A673 (cell line): ENCODE results near the gene EPB41L4A. TPM values are rescaled to one million over a fixed set of nuclear protein-coding genes. Genes with fewer than 3 reads are reported as not detected.

ENCODE experiments used
- BruUV-seq: library from RNA; stranded (reverse); fragments of 400-500 nt; replicated peaks from 2 replicates; lab custom pipeline; 2021; lab: Mats Ljungman, UMichigan
- CTCF ChIA-PET: fragments of 300-600 bp; sonication (Branson Sonifier 250); formaldehyde crosslinking; loops from one replicate; lab custom pipeline; 2022; ENCODE audit warnings: antibody characterized with exemption; lab: Charles Lee
- POLR2A ChIA-PET: fragments of 300-600 bp; sonication (Branson Sonifier 250); formaldehyde crosslinking; loops from one replicate; lab custom pipeline; 2022; ENCODE audit warnings: antibody characterized with exemption; ENCODE audit not compliant: low non-redundant PET; lab: Charles Lee
- DNase-seq: peaks from one replicate; pipeline ENCODE4 v3.0.0-alpha.2; 2015; ENCODE audit warnings: low spot score
- H3K27ac ChIP-seq: fragments of 200-600 bp; sonication (generic); 2 replicates; pipeline ENCODE4 v1.5.1; 2016; ENCODE audit warnings: mixed run types, low read depth, mild to moderate bottlenecking, mixed read lengths, antibody characterized with exemption, low read length; ENCODE audit not compliant: poor library complexity, severe bottlenecking
- H3K27me3 ChIP-seq: fragments of 200-600 bp; sonication (generic); replicated peaks from 2 replicates; pipeline ENCODE4 v1.6.1; 2017; ENCODE audit warnings: mixed run types, low read depth, mild to moderate bottlenecking, mixed read lengths, antibody characterized with exemption, low read length; ENCODE audit not compliant: insufficient read depth, poor library complexity
- H3K36me3 ChIP-seq: fragments of 200-600 bp; sonication (generic); 2 replicates; pipeline ENCODE4 v1.6.1; 2016; ENCODE audit warnings: mixed run types, mild to moderate bottlenecking, mixed read lengths, antibody characterized with exemption, low read length; ENCODE audit not compliant: insufficient read depth, poor library complexity, severe bottlenecking
- H3K4me1 ChIP-seq: fragments of 200-600 bp; sonication (generic); 2 replicates; pipeline ENCODE4 v1.6.1; 2017; ENCODE audit warnings: mixed run types, mild to moderate bottlenecking, mixed read lengths, antibody characterized with exemption, low read length; ENCODE audit not compliant: insufficient read depth, poor library complexity, severe bottlenecking
- H3K4me3 ChIP-seq: fragments of 200-600 bp; sonication (generic); 2 replicates; pipeline ENCODE4 v1.5.1; 2016; ENCODE audit warnings: low read depth, mixed run types, mild to moderate bottlenecking, mixed read lengths, low read length; ENCODE audit not compliant: poor library complexity, severe bottlenecking
- H3K9me3 ChIP-seq: fragments of 200-600 bp; sonication (generic); 2 replicates; pipeline ENCODE4 v1.6.1; 2016; ENCODE audit warnings: mixed run types, low read depth, mild to moderate bottlenecking, mixed read lengths, antibody characterized with exemption, low read length; ENCODE audit not compliant: poor library complexity, severe bottlenecking
- CTCF ChIP-seq: fragments of 300-800, 200-600 bp; sonication (generic); conservative IDR thresholded peaks from 2 replicates; pipeline ENCODE4 v1.5.1; 2017; ENCODE audit warnings: low read depth, mild to moderate bottlenecking, antibody characterized with exemption, low read length, moderate library complexity, mixed read lengths
- EZH2 ChIP-seq: fragments of 200-600 bp; sonication (generic); IDR thresholded peaks from 2 replicates; pipeline ENCODE4 v1.6.1; 2017; ENCODE audit warnings: borderline replicate concordance, low read depth, mild to moderate bottlenecking, mixed read lengths, antibody characterized with exemption, low read length; ENCODE audit not compliant: poor library complexity, severe bottlenecking
- intact Hi-C: fragments of 100-400 bp; cut with micrococcal nuclease; formaldehyde crosslinking; loops from one replicate; pipeline ENCODE4 v1.10.0; 2022; ENCODE audit not compliant: unreplicated experiment
- total RNA-seq: library from RNA; stranded (reverse); gene quantifications from 2 replicates; pipeline ENCODE4 v1.2.3, GENCODE V29; 2021

EPB41L4A gene
- total RNA-seq, 1 experiment from 2014 or later, result not detected

- TF ChIP-seq EZH2 (no peak), CTCF (peak; percentile 77)
- no peak overlapping the region for H3K27ac ChIP-seq
- ChIA-PET POLR2A (no interaction called here), CTCF (interaction anchor here (0.7 to 0.8 kb wide), 2 partner anchors 596 kb away, joined by 4 to 6 read pairs; no protein-coding TSS in a partner anchor)
- H3K9me3 ChIP-seq, result no peaks in the 10 kb centered on the region
- peak; percentile 80 for DNase-seq
- H3K27me3 ChIP-seq, result no peaks in the 10 kb centered on the region
- no peaks in the 10 kb centered on the region for H3K36me3 ChIP-seq
- BruUV-seq, result no TSS peak
- H3K4me3 ChIP-seq, result no peak overlapping the region
- intact Hi-C loops, result loop anchor here (1.0 to 10.0 kb wide), 6 partner anchors 462 to 1389 kb away; no protein-coding TSS in a partner anchor
- no peaks in the 10 kb centered on the region for H3K4me1 ChIP-seq
Measured at GRCh38 chr5:112146323-112147226, 272.5 kb downstream of the EPB41L4A start.

GRCh38 chr5:112143690-112144089 is 275.4 kb downstream of the EPB41L4A start:
- no peak for DNase-seq
- H3K9me3 ChIP-seq, result no peaks in the 10 kb centered on the region
- TF ChIP-seq CTCF, result no peak
- no peak for TF ChIP-seq EZH2
- intact Hi-C loops, result loop anchor here (10.0 kb wide), 2 partner anchors 459 to 869 kb away; no protein-coding TSS in a partner anchor
- H3K27me3 ChIP-seq, result no peaks in the 10 kb centered on the region
- no TSS peak for BruUV-seq
- H3K36me3 ChIP-seq, result no peaks in the 10 kb centered on the region
- H3K4me3 ChIP-seq, result no peak overlapping the region
- H3K27ac ChIP-seq, result no peak overlapping the region
- ChIA-PET CTCF (no interaction called here), POLR2A (no interaction called here)
- no peaks in the 10 kb centered on the region for H3K4me1 ChIP-seq

- no peaks in the 10 kb centered on the region for H3K36me3 ChIP-seq
- intact Hi-C loops, result loop anchor here (10.0 kb wide), 2 partner anchors 458 to 868 kb away; no protein-coding TSS in a partner anchor
- H3K4me3 ChIP-seq, result no peak overlapping the region
- no peaks in the 10 kb centered on the region for H3K27me3 ChIP-seq
- peak; percentile 34 for DNase-seq
- BruUV-seq, result no TSS peak
- H3K9me3 ChIP-seq, result no peaks in the 10 kb centered on the region
- no peaks in the 10 kb centered on the region for H3K4me1 ChIP-seq
- no peak overlapping the region for H3K27ac ChIP-seq
- ChIA-PET POLR2A (no interaction called here), CTCF (no interaction called here)
- TF ChIP-seq EZH2 (no peak), CTCF (no peak)
Measured at GRCh38 chr5:112142769-112143270, 276.3 kb downstream of the EPB41L4A start.
